Ovary (tissue), 9 donors: ENCODE results near the gene TMEM269. TPM values are rescaled to one million over a fixed set of nuclear protein-coding genes. Genes with fewer than 3 reads are reported as not detected.
A peak's percentile ranks its signal among the peaks of the same experiment; 100 is the strongest.
"Not testable (repeated sequence)": the region's sequence is repeated elsewhere in the genome, so short reads cannot be mapped to it uniquely, and the experiment has no call there.

Experiments
- DNase-seq, 5 donors: peaks; one replicate each; pipeline ENCODE4 v3.0.0-alpha.2; 2019 to 2020
- H3K27ac ChIP-seq, 2 donors: fragments of 200-600 bp; one replicate each; pipeline versions ENCODE4 v1.5.1 to v1.8.0; 2019 to 2022
- H3K27me3 ChIP-seq: fragments of 200-600 bp; one replicate; pipeline ENCODE4 v1.8.0; 2022
- H3K36me3 ChIP-seq: fragments of 200-600 bp; sonication (generic); one replicate; pipeline ENCODE4 v1.5.1; 2019
- H3K4me1 ChIP-seq: one replicate; pipeline ENCODE4 v1.8.1; 2013; ENCODE audit warnings: mild to moderate bottlenecking, moderate library complexity; ENCODE audit not compliant: insufficient read depth
- H3K4me3 ChIP-seq: fragments of 200-600 bp; sonication (generic); one replicate; pipeline ENCODE4 v1.5.1; 2017
- H3K9me3 ChIP-seq, 2 donors: fragments of 200-600 bp in 1 of 2; sonication (generic) in 1 of 2; one replicate each; pipeline versions ENCODE4 v1.5.1 to v1.8.1; 2013 to 2019; ENCODE audit warnings: mild to moderate bottlenecking in 1 of 2, moderate library complexity in 1 of 2
- CTCF ChIP-seq, 3 donors: fragments of 450-650 bp in 2 of 3; fragments of 200-600 bp in 1 of 3; IDR thresholded peaks; one replicate each; pipeline versions ENCODE4 v1.5.1 to v1.8.0; 2016 to 2022; ENCODE audit warnings: antibody characterized with exemption in 3 of 3, mild to moderate bottlenecking in 1 of 3
- EP300 ChIP-seq: sonication (generic); formaldehyde crosslinking; IDR thresholded peaks from one replicate; pipeline ENCODE4 v1.6.1; 2017; ENCODE audit warnings: antibody characterized with exemption
- POLR2A ChIP-seq: fragments of 450-650 bp; IDR thresholded peaks from one replicate; pipeline ENCODE4 v1.6.1; 2017; ENCODE audit warnings: antibody characterized with exemption, mild to moderate bottlenecking, moderate library complexity
- WGBS, 3 donors: extraction: QIAGEN DNeasy Blood & Tissue Kit in 1 of 3; methylation state at CpG; one replicate each; pipeline versions ENCODE4 v1.1.5 to v1.1.7; 2013 to 2017; 5-methylcytosine and 5-hydroxymethylcytosine counted together
- intact Hi-C, 4 donors: fragments of 100-400 bp; cut with DNase I; formaldehyde crosslinking; loops; one replicate each; pipeline versions ENCODE4 v1.11.0 to v1.15.1; 2022 to 2023
- polyA plus RNA-seq, 2 donors: library from polyadenylated mRNA; stranded (reverse); fragments of 200-250 nt in 1 of 2; fragments of 350-450 nt in 1 of 2; fragmentation: Illumina TruSeq in 1 of 2; extraction: RNeasy Lipid Tissue Mini Kit (QIAGEN cat#74804) in 1 of 2; gene quantifications; one replicate each; pipeline ENCODE4 v1.2.3, GENCODE V29; 2013 to 2014
- total RNA-seq, 7 donors: library from RNA; depleted of rRNA in 2 of 7; stranded (reverse); fragments of >200 nt in 2 of 7; fragmentation: NEBNext Ultra II Directional in 3 of 7; extraction: Animal tissue kit (Norgen Biotek cat#: 25700) in 3 of 7; gene quantifications; one replicate each; pipeline versions ENCODE4 v1.1.0 to v1.2.4, GENCODE V29; 2016 to 2023
- donor health status: DM: no; HTN: no; CAD: no; lungs with moderate emphysema.
- donor health status: DM: no; HTN: no; CAD: no.
- donor health status: Bipolar disorder and iron deficiency.
- donor health status: DM: yes; HTN: yes; CAD: no.
- donor health status: DM: no; HTN: no; CAD: no.
- donor health status: DM: yes; HTN: yes; CAD: no.

Gene TMEM269
- total and polyA plus RNA-seq, 9 donors = 0.07 to 0.62 (median 0.31) TPM; not detected in 3

- no peaks in the 10 kb centered on the region for H3K9me3 ChIP-seq
- no peak for TF ChIP-seq EP300
- TF ChIP-seq CTCF (IDR thresholded peaks at IDR 0.05) = no peak
- no peak for TF ChIP-seq POLR2A
- no peaks in the 10 kb centered on the region for H3K27me3 ChIP-seq
- intact Hi-C loops = no loop called here
- no peak for DNase-seq
- H3K4me1 ChIP-seq = no peaks in the 10 kb centered on the region
- no peak overlapping the region for H3K4me3 ChIP-seq
- no peak overlapping the region for H3K27ac ChIP-seq
- H3K36me3 ChIP-seq = no peaks in the 10 kb centered on the region
Observed at GRCh38 chr1:42806171-42806570, 21.4 kb downstream of the TMEM269 start.

GRCh38 chr1:42806593-42806992, 21.8 kb downstream of the TMEM269 start:
- TF ChIP-seq POLR2A (no peak), CTCF (IDR thresholded peaks at IDR 0.05) (no peak), EP300 (no peak)
- no peaks in the 10 kb centered on the region for H3K27me3 ChIP-seq
- no peaks in the 10 kb centered on the region for H3K4me1 ChIP-seq
- DNase-seq = no peak
- no peaks in the 10 kb centered on the region for H3K36me3 ChIP-seq
- intact Hi-C loops = no loop called here
- no peaks in the 10 kb centered on the region for H3K9me3 ChIP-seq
- no peak overlapping the region for H3K27ac ChIP-seq
- no peak overlapping the region for H3K4me3 ChIP-seq
- 58 to 63% (median 60%) methylated on average over 5 of the region's 5 CpGs for WGBS, 3 donors

- Histone ChIP-seq H3K27ac (no peak overlapping the region), H3K4me3 (no peak overlapping the region), H3K27me3 (no peaks in the 10 kb centered on the region), H3K9me3 (no peaks in the 10 kb centered on the region), H3K36me3 (no peaks in the 10 kb centered on the region), H3K4me1 (no peaks in the 10 kb centered on the region)
- intact Hi-C loops = no loop called here
- no peak for DNase-seq
- TF ChIP-seq CTCF (IDR thresholded peaks at IDR 0.05) (no peak), EP300 (no peak), POLR2A (no peak)
Observed at GRCh38 chr1:42807056-42807668, 22.4 kb downstream of the TMEM269 start.

GRCh38 chr1:42814815-42815214, 30.0 kb downstream of the TMEM269 start:
- H3K27me3 ChIP-seq, H3K4me3 ChIP-seq, H3K9me3 ChIP-seq, DNase-seq, H3K36me3 ChIP-seq, H3K27ac ChIP-seq, H3K4me1 ChIP-seq: not testable (repeated sequence)
- 92 to 98% (median 96%) methylated on average over 3 of the region's 3 CpGs for WGBS, 3 donors
- intact Hi-C loops = loop anchor here in 1 of 4 donors (10.0 kb wide), 1 partner anchor 50 kb away; the partner anchor contains the start of genes C1orf50 and P3H1

- intact Hi-C loops = loop anchor here in 1 of 4 donors (10.0 kb wide), 1 partner anchor 51 kb away; the partner anchor contains the start of genes C1orf50 and P3H1
- Histone ChIP-seq H3K36me3 (no peaks in the 10 kb centered on the region), H3K27me3 (no peaks in the 10 kb centered on the region), H3K4me1 (peaks cover 7% of the 10 kb centered on the region), H3K27ac (peak overlapping the region; percentile 24 to 99), H3K9me3 (no peaks in the 10 kb centered on the region), H3K4me3 (peak overlapping the region; percentile 90)
- no peak for TF ChIP-seq CTCF (IDR thresholded peaks at IDR 0.05)
- no peak for TF ChIP-seq EP300
- no peak for TF ChIP-seq POLR2A
- WGBS, 3 donors = 36 to 46% (median 39%) methylated on average over 7 of the region's 7 CpGs
- DNase-seq = peak in 1 of 5 donors; percentile 19
Observed at GRCh38 chr1:42815941-42816584, 31.3 kb downstream of the TMEM269 start.
